SK-N-MC (cell line): ENCODE results near the gene SP4.

Experiments used
- EZH2 ChIP-seq: fragments of 200-600 bp; sonication (generic); IDR thresholded peaks from one replicate; pipeline ENCODE4 v1.6.1; 2017; ENCODE audit warnings: antibody characterized with exemption
- POLR2AphosphoS5 ChIP-seq: IDR thresholded peaks from 2 replicates; pipeline ENCODE4 v1.6.1; 2012; ENCODE audit warnings: mild to moderate bottlenecking, low read depth, low read length, borderline replicate concordance

- no peak for TF ChIP-seq EZH2
- TF ChIP-seq POLR2AphosphoS5 = no peak
Measured at GRCh38 chr7:21526448-21526847, 98.6 kb downstream of the SP4 start.
